Tibial nerve (tissue), 4 donors: ENCODE data around the gene SETD6. TPM values are rescaled to one million over a fixed set of nuclear protein-coding genes. Genes with fewer than 3 reads are reported as not detected.

Experiments used
- DNase-seq, 2 donors: peaks; one replicate each; pipeline ENCODE4 v3.0.0-alpha.2; 2019; ENCODE audit warnings: low spot score in 2 of 2
- H3K27ac ChIP-seq, 4 donors: fragments of 200-600 bp; sonication (generic) in 3 of 4; one replicate each; pipeline ENCODE4 v1.5.1; 2017 to 2019; ENCODE audit warnings: mild to moderate bottlenecking in 1 of 4
- H3K27me3 ChIP-seq, 2 donors: fragments of 200-600 bp; sonication (generic) in 1 of 2; one replicate each; pipeline versions ENCODE4 v1.5.1 to v1.6.0; 2017 to 2019
- H3K36me3 ChIP-seq, 3 donors: fragments of 200-600 bp; sonication (generic); one replicate each; pipeline ENCODE4 v1.5.1; 2018 to 2019
- H3K4me1 ChIP-seq, 4 donors: fragments of 200-600 bp; sonication (generic) in 3 of 4; one replicate each; pipeline ENCODE4 v1.5.1; 2017 to 2019
- H3K4me3 ChIP-seq, 4 donors: fragments of 200-600 bp; sonication (generic) in 3 of 4; one replicate each; pipeline ENCODE4 v1.5.1; 2017 to 2019; ENCODE audit warnings: mild to moderate bottlenecking in 1 of 4, moderate library complexity in 1 of 4
- H3K9me3 ChIP-seq, 4 donors: fragments of 200-600 bp; sonication (generic) in 3 of 4; one replicate each; pipeline ENCODE4 v1.5.1; 2017 to 2019
- CTCF ChIP-seq, 5 experiments: fragments of 200-600 bp in 3 of 5; fragments of 450-650 bp in 2 of 5; sonication (generic) in 3 of 5; IDR thresholded peaks; one replicate each; pipeline ENCODE4 v1.5.1; 2016 to 2019; ENCODE audit warnings: antibody characterized with exemption in 5 of 5, mild to moderate bottlenecking in 3 of 5, moderate library complexity in 2 of 5
- EP300 ChIP-seq, 2 donors: sonication (generic); formaldehyde crosslinking; IDR thresholded peaks; one replicate each; pipeline ENCODE4 v1.6.1; 2017; ENCODE audit warnings: antibody characterized with exemption in 2 of 2, mild to moderate bottlenecking in 1 of 2
- POLR2A ChIP-seq, 2 donors: fragments of 450-650 bp; IDR thresholded peaks; one replicate each; pipeline ENCODE4 v1.6.1; 2017; ENCODE audit warnings: antibody characterized with exemption in 2 of 2, mild to moderate bottlenecking in 2 of 2, moderate library complexity in 2 of 2
- WGBS, 2 donors: methylation state at CpG; one replicate each; pipeline ENCODE4 v1.1.5; 2018; 5-methylcytosine and 5-hydroxymethylcytosine counted together
- total RNA-seq, 4 donors: library from RNA; depleted of rRNA; stranded (reverse); fragments of >200 nt; gene quantifications; one replicate each; pipeline ENCODE4 v1.1.0, GENCODE V29; 2016

Gene SETD6
- total RNA-seq, 4 donors from 2014 or later = 41.0 to 82.5 (median 45.2) TPM

- Histone ChIP-seq H3K36me3 (no peaks in the 10 kb centered on the region), H3K4me1 (no peaks in the 10 kb centered on the region), H3K9me3 (no peaks in the 10 kb centered on the region), H3K27me3 (no peaks in the 10 kb centered on the region), H3K4me3 (no peak overlapping the region), H3K27ac (no peak overlapping the region)
- DNase-seq = no peak
- TF ChIP-seq EP300 (IDR thresholded peaks at IDR 0.05) (no peak), CTCF (IDR thresholded peaks at IDR 0.05) (no peak), POLR2A (IDR thresholded peaks at IDR 0.05) (no peak)
- 12 to 16% methylated on average over 1 of the region's 1 CpG for WGBS, 2 donors
Measured at GRCh38 chr16:58476791-58477190, 38.5 kb upstream of the SETD6 start.

- 94 to 95% methylated on average over 2 of the region's 2 CpGs for WGBS, 2 donors
- no peak for DNase-seq
- Histone ChIP-seq H3K27me3 (no peaks in the 10 kb centered on the region), H3K27ac (no peak overlapping the region), H3K4me1 (no peaks in the 10 kb centered on the region), H3K9me3 (no peaks in the 10 kb centered on the region), H3K36me3 (no peaks in the 10 kb centered on the region), H3K4me3 (no peak overlapping the region)
- TF ChIP-seq EP300 (IDR thresholded peaks at IDR 0.05) = no peak
- no peak for TF ChIP-seq CTCF (IDR thresholded peaks at IDR 0.05)
- no peak for TF ChIP-seq POLR2A (IDR thresholded peaks at IDR 0.05)
Measured at GRCh38 chr16:58478427-58478826, 36.9 kb upstream of the SETD6 start.

GRCh38 chr16:58481226-58481869, 34.0 kb upstream of the SETD6 start:
- no peaks in the 10 kb centered on the region for H3K4me1 ChIP-seq
- H3K9me3 ChIP-seq = no peaks in the 10 kb centered on the region
- H3K36me3 ChIP-seq = no peaks in the 10 kb centered on the region
- 85 to 93% methylated on average over 11 of the region's 11 CpGs for WGBS, 2 donors
- TF ChIP-seq EP300 (IDR thresholded peaks at IDR 0.05) (no peak), CTCF (IDR thresholded peaks at IDR 0.05) (no peak), POLR2A (IDR thresholded peaks at IDR 0.05) (no peak)
- H3K27me3 ChIP-seq = no peaks in the 10 kb centered on the region
- H3K27ac ChIP-seq = no peak overlapping the region
- H3K4me3 ChIP-seq = no peak overlapping the region
- DNase-seq = no peak

- Histone ChIP-seq H3K9me3 (no peaks in the 10 kb centered on the region), H3K27me3 (no peaks in the 10 kb centered on the region), H3K4me3 (no peak overlapping the region), H3K4me1 (no peaks in the 10 kb centered on the region), H3K27ac (no peak overlapping the region), H3K36me3 (no peaks in the 10 kb centered on the region)
- WGBS, 2 donors = 59 to 70% methylated on average over 8 of the region's 8 CpGs
- DNase-seq = no peak
- TF ChIP-seq POLR2A (IDR thresholded peaks at IDR 0.05) (no peak), CTCF (IDR thresholded peaks at IDR 0.05) (no peak), EP300 (IDR thresholded peaks at IDR 0.05) (no peak)
Measured at GRCh38 chr16:58481931-58482330, 33.4 kb upstream of the SETD6 start.

GRCh38 chr16:58485184-58485887, 30.0 kb upstream of the SETD6 start:
- TF ChIP-seq CTCF (IDR thresholded peaks at IDR 0.05) (no peak), POLR2A (IDR thresholded peaks at IDR 0.05) (no peak), EP300 (IDR thresholded peaks at IDR 0.05) (no peak)
- peaks cover 0 to 10% (median 2%) of the 10 kb centered on the region in 4 donors for H3K4me1 ChIP-seq
- no peak overlapping the region for H3K4me3 ChIP-seq
- no peak for DNase-seq
- no peaks in the 10 kb centered on the region for H3K36me3 ChIP-seq
- 64 to 73% methylated on average over 11 of the region's 11 CpGs for WGBS, 2 donors
- no peaks in the 10 kb centered on the region for H3K9me3 ChIP-seq
- no peaks in the 10 kb centered on the region for H3K27me3 ChIP-seq
- no peak overlapping the region for H3K27ac ChIP-seq
